ENCODE measurements around the gene DPPA4.

Gene DPPA4

DNA sequence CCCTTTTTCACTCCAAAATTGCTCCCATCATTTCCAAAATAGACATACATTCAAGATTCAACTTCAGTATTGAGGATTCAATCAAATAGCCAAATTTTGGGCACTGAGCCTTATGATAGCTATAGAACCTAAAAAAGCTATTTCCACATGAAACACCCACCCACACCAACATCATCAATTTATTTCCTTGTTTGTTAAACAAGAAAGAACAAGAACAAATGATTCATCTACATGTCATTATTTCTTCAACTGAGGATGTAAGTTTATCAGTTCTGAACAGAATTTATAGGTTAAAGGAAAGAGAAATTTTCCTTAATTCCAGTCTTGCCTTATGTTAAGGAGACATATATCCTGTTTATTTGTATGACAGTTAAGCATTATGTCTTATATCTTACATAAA, 53.3 kb downstream of the DPPA4 start:
- Histone ChIP-seq H3K9me3 (ENCODE audit: control insufficient read depth in 2 of 2, low read length in 2 of 2) (no peaks in the 10 kb centered on the region), H3K27me3 (ENCODE audit: control insufficient read depth in 1 of 2, insufficient read depth in 2 of 2, low read length in 2 of 2) (no peaks in the 10 kb centered on the region), H3K9ac (ENCODE audit: low read length in 2 of 2) (no peak overlapping the region), H3K36me3 (ENCODE audit: control insufficient read depth in 2 of 2, insufficient read depth in 2 of 2, low read length in 2 of 2) (no peaks in the 10 kb centered on the region), H3K4me1 (ENCODE audit: control insufficient read depth, insufficient read depth, low read length) (no peaks in the 10 kb centered on the region), H3K4me3 (ENCODE audit: low read length in 2 of 2) (no peak overlapping the region), H3K27ac (ENCODE audit: low read length) (no peak overlapping the region)

DNA sequence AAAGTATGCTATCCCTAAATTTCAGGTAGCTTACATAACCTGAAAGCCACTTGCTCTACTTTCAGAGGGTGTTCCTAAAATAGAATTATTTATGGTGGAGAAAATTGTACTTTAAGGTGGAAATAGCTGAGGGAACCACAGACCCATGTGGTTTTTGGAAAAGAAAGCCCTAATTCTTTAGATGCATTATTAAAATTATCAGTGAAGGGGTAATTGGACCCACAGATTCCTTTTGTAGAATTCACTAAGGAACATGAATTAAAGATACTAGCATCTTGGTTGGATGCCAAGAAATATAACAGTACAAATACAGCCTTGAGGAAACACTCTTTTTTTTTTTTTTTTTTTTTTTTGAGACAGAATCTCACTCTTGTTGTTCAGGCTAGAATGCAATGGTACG, 58.8 kb downstream of the DPPA4 start:
- Histone ChIP-seq H3K9me3 (ENCODE audit: control insufficient read depth in 2 of 2, low read length in 2 of 2) (no peaks in the 10 kb centered on the region), H3K4me3 (ENCODE audit: low read length in 2 of 2) (no peak overlapping the region), H3K9ac (ENCODE audit: low read length in 2 of 2) (no peak overlapping the region), H3K4me1 (ENCODE audit: control insufficient read depth, insufficient read depth, low read length) (no peaks in the 10 kb centered on the region), H3K36me3 (ENCODE audit: control insufficient read depth in 2 of 2, insufficient read depth in 2 of 2, low read length in 2 of 2) (no peaks in the 10 kb centered on the region), H3K27ac (ENCODE audit: low read length) (no peak overlapping the region), H3K27me3 (ENCODE audit: control insufficient read depth in 1 of 2, insufficient read depth in 2 of 2, low read length in 2 of 2) (no peaks in the 10 kb centered on the region)

GRCh38 chr3:109278141-109278540, 59.2 kb downstream of the DPPA4 start:
- Histone ChIP-seq H3K9me3 (ENCODE audit: control insufficient read depth in 2 of 2, low read length in 2 of 2) (no peaks in the 10 kb centered on the region), H3K27ac (ENCODE audit: low read length) (no peak overlapping the region), H3K4me1 (ENCODE audit: control insufficient read depth, insufficient read depth, low read length) (no peaks in the 10 kb centered on the region), H3K27me3 (ENCODE audit: control insufficient read depth in 1 of 2, insufficient read depth in 2 of 2, low read length in 2 of 2) (no peaks in the 10 kb centered on the region), H3K4me3 (ENCODE audit: low read length in 2 of 2) (no peak overlapping the region), H3K36me3 (ENCODE audit: control insufficient read depth in 2 of 2, insufficient read depth in 2 of 2, low read length in 2 of 2) (no peaks in the 10 kb centered on the region), H3K9ac (ENCODE audit: low read length in 2 of 2) (no peak overlapping the region)

Measured in stomach smooth muscle (tissue), 2 donors.